H1 (cell line): ENCODE data around the gene TCL1A. TPM values are rescaled to one million over a fixed set of nuclear protein-coding genes. Genes with fewer than 3 reads are reported as not detected.
"Not testable (repeated sequence)": the region's sequence is repeated elsewhere in the genome, so short reads cannot be mapped to it uniquely, and the experiment has no call there.

Experiments
- CTCF ChIA-PET: fragments of 300-600 bp; sonication (Branson Sonifier 250); formaldehyde crosslinking; loops from one replicate; lab custom pipeline; 2021; ENCODE audit not compliant: partially characterized antibody; lab: Charles Lee
- POLR2A ChIA-PET: fragments of 300-600 bp; sonication (Branson Sonifier 250); formaldehyde crosslinking; loops from one replicate; lab custom pipeline; 2021; ENCODE audit warnings: inconsistent platforms; ENCODE audit not compliant: partially characterized antibody; lab: Charles Lee
- DNase-seq, 2 experiments: peaks; one replicate each; pipeline versions ENCODE4 v3.0.0 to v3.0.0-alpha.2; 2010 to 2022; ENCODE audit warnings: low spot score in 2 of 2, low read depth in 1 of 2, mixed read lengths in 1 of 2
- FAIRE-seq: peaks from 2 replicates; lab custom pipeline; 2011; peaks lifted over from hg19 to GRCh38; lab: Jason Lieb, UNC
- H2AFZ ChIP-seq: 2 replicates; pipeline ENCODE4 v1.8.1; 2012; ENCODE audit warnings: low read length, inconsistent platforms
- H2AK5ac ChIP-seq: 2 replicates; pipeline ENCODE4 v1.6.1; 2013; ENCODE audit warnings: low read depth, low read length
- H2BK120ac ChIP-seq: replicated peaks from 2 replicates; pipeline ENCODE3; 2013; ENCODE audit warnings: low read depth, low read length, inconsistent platforms
- H2BK12ac ChIP-seq: 2 replicates; pipeline ENCODE4 v1.6.1; 2013; ENCODE audit warnings: low read depth, low read length
- H2BK15ac ChIP-seq: 2 replicates; pipeline ENCODE4 v1.6.1; 2013; ENCODE audit warnings: low read length
- H2BK20ac ChIP-seq: 2 replicates; pipeline ENCODE4 v1.6.1; 2013; ENCODE audit warnings: low read length
- H2BK5ac ChIP-seq: 2 replicates; pipeline ENCODE4 v1.6.1; 2013; ENCODE audit warnings: low read depth, low read length
- H3K14ac ChIP-seq: 2 replicates; pipeline ENCODE4 v1.6.1; 2013; ENCODE audit warnings: inconsistent platforms; ENCODE audit not compliant: insufficient read length
- H3K18ac ChIP-seq: 2 replicates; pipeline ENCODE4 v1.6.1; 2013; ENCODE audit warnings: low read length; ENCODE audit errors: extremely low read depth
- H3K23ac ChIP-seq: 2 replicates; pipeline ENCODE4 v1.6.1; 2013; ENCODE audit warnings: inconsistent platforms; ENCODE audit not compliant: insufficient read length
- H3K23me2 ChIP-seq: 2 replicates; pipeline ENCODE4 v1.6.1; 2013; ENCODE audit warnings: low read depth, low read length
- H3K27ac ChIP-seq: 2 replicates; pipeline ENCODE4 v1.6.1; 2011; ENCODE audit warnings: low read depth, low read length, inconsistent platforms
- H3K27me3 ChIP-seq, 4 experiments: replicated peaks in 1 of 4; 1 replicate in 1 of 4; 2 replicates in 3 of 4; pipeline versions ENCODE4 v1.6.1 to v1.8.1; 2011 to 2013; ENCODE audit warnings: low read length in 3 of 4, mild to moderate bottlenecking in 3 of 4, inconsistent platforms in 2 of 4, mixed read lengths in 2 of 4, moderate library complexity in 1 of 4; ENCODE audit not compliant: control insufficient read depth in 3 of 4, insufficient read depth in 3 of 4; ENCODE audit errors: extremely low read depth in 1 of 4
- H3K36me3 ChIP-seq, 4 experiments: 2 replicates each; pipeline versions ENCODE4 v1.6.1 to v1.8.1; 2011 to 2013; ENCODE audit warnings: mild to moderate bottlenecking in 4 of 4, low read length in 3 of 4, moderate library complexity in 2 of 4, control low read depth in 1 of 4, inconsistent platforms in 1 of 4; ENCODE audit not compliant: insufficient read depth in 4 of 4, control insufficient read depth in 2 of 4
- H3K4ac ChIP-seq: replicated peaks from 2 replicates; pipeline ENCODE3; 2013; ENCODE audit warnings: low read length, low read depth, mixed read lengths, inconsistent platforms; ENCODE audit not compliant: insufficient read length
- H3K4me1 ChIP-seq, 4 experiments: replicated peaks in 1 of 4; 1 replicate in 1 of 4; 2 replicates in 3 of 4; pipeline versions ENCODE4 v1.6.1 to v1.8.1; 2011 to 2013; ENCODE audit warnings: low read length in 3 of 4, inconsistent platforms in 2 of 4, mixed read lengths in 1 of 4; ENCODE audit not compliant: insufficient read depth in 4 of 4, control insufficient read depth in 3 of 4
- H3K4me2 ChIP-seq, 2 experiments: 2 replicates each; pipeline versions ENCODE4 v1.6.1 to v1.8.1; 2011 to 2013; ENCODE audit warnings: low read depth in 2 of 2, low read length in 2 of 2, control low read depth in 1 of 2, inconsistent platforms in 1 of 2, mild to moderate bottlenecking in 1 of 2; ENCODE audit not compliant: insufficient read depth in 1 of 2
- H3K4me3 ChIP-seq, 4 experiments: fragments of 200-600, 300-600 bp in 1 of 4; sonication (generic), shearing (Covaris generic), sonication (Bioruptor Twin) in 1 of 4; 2 replicates each; pipeline versions ENCODE4 v1.5.1 to v1.8.1; 2011 to 2016; ENCODE audit warnings: low read length in 4 of 4, low read depth in 3 of 4, control low read depth in 2 of 4, inconsistent platforms in 2 of 4, mild to moderate bottlenecking in 2 of 4, mixed read lengths in 1 of 4, moderate library complexity in 1 of 4; ENCODE audit not compliant: insufficient read depth in 2 of 4; ENCODE audit errors: extremely low read depth in 1 of 4
- H3K56ac ChIP-seq: replicated peaks from 2 replicates; pipeline ENCODE3; 2013; ENCODE audit warnings: low read depth, mild to moderate bottlenecking, mixed read lengths, low read length, inconsistent platforms; ENCODE audit not compliant: insufficient read length
- H3K79me1 ChIP-seq: 2 replicates; pipeline ENCODE4 v1.6.1; 2013; ENCODE audit warnings: low read depth, low read length, control low read depth
- H3K79me2 ChIP-seq, 2 experiments: 2 replicates each; pipeline versions ENCODE4 v1.6.1 to v1.8.1; 2012 to 2013; ENCODE audit warnings: low read length in 2 of 2, mild to moderate bottlenecking in 2 of 2, inconsistent platforms in 1 of 2; ENCODE audit not compliant: insufficient read depth in 2 of 2, control insufficient read depth in 1 of 2
- H3K9ac ChIP-seq, 4 experiments: replicated peaks in 1 of 4; 1 replicate in 1 of 4; 2 replicates in 3 of 4; pipeline versions ENCODE4 v1.6.1 to v1.8.1; 2011 to 2013; ENCODE audit warnings: low read depth in 3 of 4, low read length in 3 of 4, control low read depth in 2 of 4, mild to moderate bottlenecking in 2 of 4, moderate library complexity in 2 of 4, inconsistent platforms in 1 of 4; ENCODE audit errors: extremely low read depth in 1 of 4
- H3K9me3 ChIP-seq, 2 experiments: 2 replicates each; pipeline versions ENCODE4 v1.6.1 to v1.8.1; 2012 to 2013; ENCODE audit warnings: mild to moderate bottlenecking in 2 of 2, moderate library complexity in 2 of 2, control low read depth in 1 of 2, inconsistent platforms in 1 of 2, low read depth in 1 of 2, low read length in 1 of 2, mixed read lengths in 1 of 2; ENCODE audit not compliant: insufficient read depth in 2 of 2
- H4K20me1 ChIP-seq, 2 experiments: replicated peaks in 1 of 2; 2 replicates each; pipeline versions ENCODE3 to v1.8.1; 2011 to 2013; ENCODE audit warnings: inconsistent platforms in 2 of 2, low read length in 2 of 2, mild to moderate bottlenecking in 1 of 2; ENCODE audit not compliant: insufficient read depth in 2 of 2, control insufficient read depth in 1 of 2
- H4K5ac ChIP-seq: 2 replicates; pipeline ENCODE4 v1.6.1; 2013; ENCODE audit warnings: low read length, low read depth, mixed read lengths, inconsistent platforms; ENCODE audit not compliant: insufficient read length
- H4K8ac ChIP-seq: 2 replicates; pipeline ENCODE4 v1.8.0; 2013; ENCODE audit warnings: mild to moderate bottlenecking, moderate library complexity, low read length, inconsistent platforms; ENCODE audit not compliant: insufficient read depth; ENCODE audit errors: extremely low read depth
- H4K91ac ChIP-seq: replicated peaks from 2 replicates; pipeline ENCODE3; 2013; ENCODE audit warnings: low read length, mixed read lengths, inconsistent platforms; ENCODE audit not compliant: insufficient read length
- CTCF ChIP-seq, 3 experiments: IDR thresholded peaks; 1 replicate in 2 of 3; 2 replicates in 1 of 3; pipeline versions ENCODE4 v1.5.1 to v1.6.1; 2011; ENCODE audit warnings: low read length in 3 of 3, mild to moderate bottlenecking in 3 of 3, inconsistent platforms in 2 of 3, low read depth in 1 of 3, moderate library complexity in 1 of 3; ENCODE audit not compliant: insufficient read depth in 1 of 3; ENCODE audit errors: control extremely low read depth in 1 of 3
- E2F6 ChIP-seq: IDR thresholded peaks from 2 replicates; pipeline ENCODE4 v1.6.1; 2012; ENCODE audit warnings: inconsistent platforms
- MAFK ChIP-seq: IDR thresholded peaks from 2 replicates; pipeline ENCODE4 v1.6.1; 2012; ENCODE audit warnings: low read depth, mild to moderate bottlenecking, improper control_type of control experiment, low read length
- MAX ChIP-seq: IDR thresholded peaks from 2 replicates; pipeline ENCODE4 v1.6.1; 2012; ENCODE audit warnings: inconsistent platforms
- NRF1 ChIP-seq: IDR thresholded peaks from 2 replicates; pipeline ENCODE4 v1.6.1; 2011; ENCODE audit warnings: mild to moderate bottlenecking, low read depth, low read length, improper control_type of control experiment
- WGBS, 2 experiments: shearing (Covaris generic) in 1 of 2; methylation state at CpG; one replicate each; pipeline versions ENCODE4 v1.1.6 to v1.1.7; 2013 to 2015; ENCODE audit warnings: low lambda C conversion rate in 2 of 2, mixed read lengths in 2 of 2, inconsistent platforms in 1 of 2, low coverage in 1 of 2, missing lambda C conversion rate in 1 of 2; ENCODE audit not compliant: insufficient replicate concordance in 2 of 2, insufficient coverage in 1 of 2, insufficient read length in 1 of 2; ENCODE audit errors: extremely low coverage in 1 of 2, missing lambda C conversion rate in 1 of 2; 5-methylcytosine and 5-hydroxymethylcytosine counted together
- polyA plus RNA-seq, 7 experiments: library from polyadenylated mRNA; depleted of rRNA in 3 of 7; stranded (reverse) in 5 of 7; unstranded in 2 of 7; fragments of >200 nt in 5 of 7; fragments of 200-250 nt in 2 of 7; gene quantifications; 1 replicate in 5 of 7; 2 replicates in 1 of 7; 4 replicates in 1 of 7; pipeline versions ENCODE4 v1.2.1 to v1.2.3, GENCODE V29; 2011 to 2013; ENCODE audit warnings: missing spikeins in 2 of 7, mixed read lengths in 2 of 7
- total RNA-seq: library from RNA; stranded (reverse); fragmentation: NEBNext Ultra II Directional; extraction: Animal tissue kit (Norgen Biotek cat#: 25700); gene quantifications from 2 replicates; pipeline ENCODE4 v1.2.1, GENCODE V29; 2021

TCL1A gene
- total and polyA plus RNA-seq, 2 of the 8 experiments (the other 6 are each of a cell fraction or from before 2014, with no cell fraction given) = 0.35 to 7.6 TPM

GRCh38 chr14:95713596-95714371, at the start of gene TCL1A (continued):
- TF ChIP-seq CTCF (IDR thresholded peaks at IDR 0.05; ENCODE audit: control extremely low read depth in 1 of 3, insufficient read depth in 1 of 3, low read depth in 1 of 3, low read length in 3 of 3) (peak in 1 of 3 experiments; percentile 37; a peak in 2 of 4 replicates), MAX (peak; percentile 72; the same call in 1 of the 2 replicates), NRF1 (0 out of 2 replicates have a peak, but pooled peaks have one; percentile 29), E2F6 (peak; percentile 55; the same call in 1 of the 2 replicates), MAFK (no peak)
- TF ChIP-seq, all 59 proteins: peak for 6

- POLR2A ChIA-PET = not testable (repeated sequence)
Measured at GRCh38 chr14:95763032-95763431, 49.1 kb upstream of the TCL1A start.

More at GRCh38 chr14:95763032-95763431, 49.1 kb upstream of the TCL1A start:
- not testable (repeated sequence) for H4K5ac ChIP-seq, H2BK120ac ChIP-seq, H2AFZ ChIP-seq, H2AK5ac ChIP-seq, DNase-seq, H3K23ac ChIP-seq, H2BK15ac ChIP-seq, H4K8ac ChIP-seq, H4K91ac ChIP-seq, H3K9me3 ChIP-seq, FAIRE-seq, H3K4ac ChIP-seq, H3K18ac ChIP-seq, H2BK12ac ChIP-seq, H3K9ac ChIP-seq, H3K27me3 ChIP-seq, H3K56ac ChIP-seq, H2BK20ac ChIP-seq, H3K27ac ChIP-seq, H2BK5ac ChIP-seq, H3K4me1 ChIP-seq, H3K36me3 ChIP-seq, H4K20me1 ChIP-seq, H3K23me2 ChIP-seq, H3K79me1 ChIP-seq, H3K79me2 ChIP-seq, H3K4me3 ChIP-seq, H3K4me2 ChIP-seq, H3K14ac ChIP-seq
- CTCF ChIA-PET = interaction anchor here (3.4 kb wide), 1 partner anchor 11 kb away, joined by 19 read pairs; no protein-coding TSS in a partner anchor
- WGBS, 2 experiments = 86% methylated on average over 3 of the region's 4 CpGs; no CpG with 5 or more reads in 1 of the 2 experiments
